Fibroblast of skin of scalp (primary cell): Measurements from ENCODE around the gene CUX1.

Experiments used
- DNase-seq: peaks from one replicate; pipeline ENCODE4 v3.0.0-alpha.2; 2013

CUX1 gene

DNA sequence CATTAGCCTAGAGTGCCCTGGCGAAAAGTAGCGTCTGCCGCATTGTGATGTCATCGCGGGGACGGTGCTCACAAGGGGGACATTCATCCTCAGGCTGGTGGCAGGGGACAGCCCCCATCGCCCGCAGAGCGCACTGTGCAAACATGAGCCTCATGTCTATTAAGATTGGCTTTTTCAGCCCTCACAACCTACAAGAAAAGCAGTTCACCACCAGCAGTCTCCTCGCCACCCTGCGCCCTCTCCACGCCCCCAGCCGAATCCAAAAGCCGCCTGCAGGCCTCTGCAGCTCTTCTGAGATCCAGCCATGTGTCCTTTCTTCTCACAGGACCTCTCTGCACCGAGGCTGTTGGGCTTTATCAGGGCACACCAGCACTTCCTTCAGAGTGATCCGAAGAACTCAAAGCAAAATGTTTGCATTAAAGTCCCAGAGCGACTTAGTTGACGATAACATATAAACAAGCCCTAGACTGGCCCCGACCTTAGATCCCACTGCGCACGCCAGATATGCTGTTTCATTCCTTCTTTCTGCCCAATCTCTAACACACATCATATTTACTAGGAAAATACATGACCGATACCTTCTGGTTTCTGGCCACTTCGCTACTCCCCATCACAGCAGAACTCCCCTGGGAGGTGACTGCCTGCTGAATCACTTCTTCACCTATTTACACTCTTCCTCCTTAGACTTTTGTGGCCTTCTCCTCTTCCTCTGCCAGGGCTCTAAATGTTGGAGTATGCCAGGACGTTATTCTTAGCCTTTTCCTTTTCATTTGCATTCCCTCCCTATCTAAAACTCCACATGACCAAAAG lies 263.2 kb downstream of the CUX1 start:
- no peak for DNase-seq

DNA sequence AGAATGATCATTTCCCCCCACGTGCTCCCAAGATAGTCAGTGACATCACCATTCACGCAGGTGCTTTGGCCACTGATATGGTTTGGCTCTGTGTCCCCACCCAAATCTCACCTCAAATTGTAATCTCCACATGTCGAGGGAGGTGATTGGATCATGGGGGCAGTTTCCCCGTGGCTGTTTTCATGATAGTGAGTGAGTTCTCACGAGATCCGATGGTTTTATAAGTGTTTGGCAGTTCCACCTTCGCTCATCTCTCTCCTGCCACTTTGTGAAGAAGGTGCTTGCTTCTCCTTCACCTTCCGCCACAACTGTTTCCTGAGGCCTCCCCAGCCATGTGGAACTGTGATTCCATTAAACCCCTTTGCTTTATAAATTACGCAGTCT lies 263.8 kb downstream of the CUX1 start:
- no peak for DNase-seq

DNA sequence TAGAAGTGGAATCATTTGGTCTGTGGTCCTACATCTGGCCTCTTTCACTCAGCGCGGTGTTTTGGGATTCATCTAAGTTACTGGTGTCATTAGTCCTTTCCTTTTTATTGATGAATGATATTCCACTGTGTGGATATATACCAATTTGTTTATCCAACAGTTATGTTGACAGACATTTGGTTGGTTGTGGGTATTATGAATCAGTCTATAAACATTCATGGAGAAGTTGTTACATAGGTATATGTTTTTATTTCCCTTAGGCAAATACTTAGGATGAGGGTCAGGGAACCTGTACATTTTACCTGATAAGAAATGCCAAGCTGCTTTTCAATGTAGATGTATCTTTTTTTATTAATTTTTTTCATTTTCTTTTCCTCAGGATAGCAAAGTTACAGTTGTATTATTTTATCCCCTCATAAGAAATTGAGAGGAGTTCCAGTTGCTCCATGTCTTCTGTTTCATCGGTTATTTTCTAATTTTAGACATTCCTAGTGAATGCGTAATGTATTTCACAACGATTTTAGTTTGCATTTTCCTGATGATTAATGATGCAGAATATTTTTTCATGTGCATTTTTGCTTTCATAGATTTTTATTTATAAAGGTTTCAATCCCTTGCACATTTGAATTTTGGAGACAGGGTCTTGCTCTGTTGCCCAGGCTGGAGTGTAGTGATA lies 265.4 kb downstream of the CUX1 start:
- no peak for DNase-seq

DNA sequence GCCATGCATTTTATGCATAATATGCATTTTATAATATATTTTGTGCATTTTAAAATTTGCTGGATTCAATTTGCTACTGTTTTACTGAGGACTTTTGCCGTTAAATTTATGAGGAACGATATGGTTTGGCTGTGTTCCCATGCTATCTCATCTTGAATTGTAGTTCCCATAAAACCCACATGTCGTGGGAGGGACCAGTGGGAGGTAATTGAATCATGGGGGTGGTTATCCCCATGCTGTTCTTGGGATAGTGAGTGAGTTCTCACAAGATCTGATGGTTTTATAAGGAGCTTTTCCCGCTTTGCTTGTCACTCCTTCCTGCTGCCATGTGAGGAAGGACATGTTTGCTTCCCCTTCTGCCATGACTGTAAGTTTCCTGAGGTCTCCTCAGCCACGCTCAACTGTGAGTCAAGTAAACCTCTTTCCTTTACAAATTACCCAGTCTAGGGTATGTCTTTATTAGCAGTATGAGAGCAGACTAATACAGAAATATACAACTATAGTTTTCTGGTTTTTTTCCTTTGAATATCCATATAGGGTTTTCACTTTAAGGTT lies 267.9 kb downstream of the CUX1 start:
- no peak for DNase-seq

DNA sequence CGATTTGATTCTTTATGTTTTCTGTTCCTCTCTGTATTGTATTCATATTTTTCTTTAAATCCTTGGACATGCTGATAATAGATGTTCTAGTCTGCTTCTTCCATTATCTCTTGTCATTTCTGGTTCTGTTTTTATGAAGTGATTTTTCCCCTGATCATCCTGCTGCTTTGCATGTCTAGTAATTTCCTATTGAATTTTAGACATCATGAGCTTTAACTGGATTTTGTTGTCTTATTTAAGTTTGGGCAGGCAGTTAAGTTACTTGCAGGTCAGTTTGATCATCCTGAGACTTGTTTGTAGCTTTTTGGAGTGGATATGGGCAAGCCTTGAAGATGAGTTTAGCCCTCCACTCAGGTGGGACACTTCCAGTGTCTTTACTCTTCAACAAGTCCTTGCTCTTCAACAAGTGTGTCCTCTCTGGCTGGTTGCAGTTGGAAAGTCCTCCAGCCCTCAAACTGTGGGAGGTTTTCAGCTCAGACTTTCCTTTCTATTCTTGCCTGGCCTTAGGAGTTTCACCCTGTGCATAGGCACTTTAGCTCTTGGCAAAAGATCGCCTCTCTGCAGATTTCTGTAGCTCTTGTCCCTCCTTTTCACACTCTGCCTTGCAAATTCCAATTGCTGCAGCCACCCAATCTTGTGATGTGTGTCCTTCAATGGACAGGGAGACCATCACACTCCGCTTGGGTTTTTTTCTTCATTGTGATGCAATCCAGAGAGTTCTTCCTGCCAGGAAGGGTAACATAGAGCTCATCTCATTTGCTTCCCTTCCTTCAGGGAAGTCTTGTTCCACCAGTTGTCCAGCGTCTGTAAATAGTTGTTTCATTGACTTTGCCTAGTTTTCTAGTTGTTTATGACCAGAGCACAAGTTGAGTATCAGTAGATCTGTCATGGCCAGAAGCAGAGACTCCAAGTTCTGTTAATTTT lies 272.0 kb downstream of the CUX1 start:
- DNase-seq, result no peak

DNA sequence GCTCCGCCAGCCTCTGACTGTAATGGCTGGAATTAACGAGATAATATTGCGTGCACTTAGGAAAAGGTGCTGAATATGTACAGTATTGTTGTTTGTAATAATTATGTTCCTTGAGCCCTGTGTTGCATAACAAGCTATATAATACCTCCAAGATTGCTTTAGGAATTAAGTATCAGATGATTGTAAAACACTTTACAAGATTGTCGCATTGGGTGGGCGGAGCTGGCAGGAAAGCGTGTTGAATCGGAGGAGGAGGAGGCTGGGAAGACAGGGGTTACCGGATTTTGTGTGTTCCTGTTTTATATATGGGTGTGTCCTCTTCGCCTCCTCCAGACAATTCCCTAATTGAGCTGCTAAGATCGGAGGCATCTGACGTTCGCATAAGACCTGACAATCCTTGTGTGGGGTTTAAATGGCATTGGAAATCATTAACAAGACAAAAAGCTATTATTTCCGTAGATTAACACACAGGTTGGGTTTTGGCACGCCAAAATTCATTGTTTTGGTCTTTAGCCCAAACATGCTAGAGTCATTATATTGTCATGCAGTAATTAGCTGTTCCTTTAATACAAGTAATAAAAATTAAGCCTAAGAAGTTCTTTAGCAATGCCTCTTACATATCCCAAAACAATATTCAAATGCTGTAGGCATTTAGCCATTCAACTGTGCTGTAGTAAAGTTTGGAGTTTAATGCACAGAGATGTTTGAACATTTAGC lies 276.3 kb downstream of the CUX1 start:
- DNase-seq, result no peak

DNA sequence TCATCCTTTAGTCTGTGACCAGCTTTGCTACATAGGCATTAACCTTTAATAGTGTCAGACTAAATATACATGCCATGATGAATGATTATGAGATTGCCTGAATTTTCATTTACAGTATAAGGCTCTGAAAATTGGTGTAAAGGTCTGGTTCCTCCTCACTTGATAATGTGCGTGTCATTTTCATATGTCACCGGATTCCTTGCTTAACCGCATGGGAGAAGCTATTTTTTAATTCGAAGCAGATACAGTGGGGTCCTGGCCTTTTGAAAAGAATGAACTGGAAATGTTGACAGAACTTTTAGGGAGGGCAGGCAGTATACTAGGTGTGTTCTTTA lies 276.9 kb downstream of the CUX1 start:
- peak; percentile 81 for DNase-seq

DNA sequence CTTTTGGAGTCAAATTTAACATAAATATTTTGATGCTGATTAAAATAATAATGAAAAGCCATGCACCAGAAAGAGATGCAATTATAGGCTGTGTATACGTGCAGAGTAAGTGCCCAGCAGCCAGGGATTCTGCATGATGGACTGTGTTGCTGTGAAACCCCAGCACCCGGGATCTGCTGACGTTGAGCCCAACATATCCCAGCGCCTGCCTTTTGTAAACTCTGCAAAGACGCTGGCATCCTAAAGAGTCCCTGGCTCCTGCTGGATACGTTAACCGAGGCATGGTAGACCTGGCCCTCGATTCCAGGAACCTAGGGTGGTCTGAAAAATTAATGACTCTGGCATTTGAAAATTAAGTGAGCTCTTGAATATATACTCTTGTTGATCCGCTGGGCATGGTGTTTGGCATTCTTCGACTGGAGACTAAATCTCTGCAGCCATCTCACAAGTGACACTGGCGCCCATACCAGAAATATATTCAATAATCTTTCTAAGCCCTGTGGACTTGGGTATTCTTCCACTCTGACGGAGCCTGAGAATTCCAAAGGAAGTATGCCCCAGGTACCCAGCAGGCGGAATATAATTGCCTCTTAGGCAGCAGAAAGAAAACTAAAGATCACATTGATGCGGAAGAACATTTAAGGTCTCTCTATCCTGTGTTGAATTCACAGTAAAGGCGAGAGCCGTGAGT lies 278.0 kb downstream of the CUX1 start:
- DNase-seq, result no peak

DNA sequence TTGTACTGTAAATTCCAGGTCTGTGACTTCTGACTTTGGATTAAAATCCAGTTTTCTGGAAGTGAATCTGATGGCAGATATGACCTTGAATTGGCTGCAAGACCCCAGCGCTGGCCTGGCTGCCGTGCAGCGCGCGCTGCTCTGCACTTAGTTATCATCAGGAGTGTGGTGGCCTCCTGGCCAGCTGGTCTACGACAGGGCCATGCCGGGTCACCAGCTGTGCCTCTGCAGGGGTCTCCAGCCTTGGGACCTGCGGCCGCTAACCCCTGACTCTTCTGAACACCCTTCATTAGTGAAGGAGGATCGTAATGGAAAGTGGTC lies 278.5 kb downstream of the CUX1 start:
- DNase-seq, result no peak

DNA sequence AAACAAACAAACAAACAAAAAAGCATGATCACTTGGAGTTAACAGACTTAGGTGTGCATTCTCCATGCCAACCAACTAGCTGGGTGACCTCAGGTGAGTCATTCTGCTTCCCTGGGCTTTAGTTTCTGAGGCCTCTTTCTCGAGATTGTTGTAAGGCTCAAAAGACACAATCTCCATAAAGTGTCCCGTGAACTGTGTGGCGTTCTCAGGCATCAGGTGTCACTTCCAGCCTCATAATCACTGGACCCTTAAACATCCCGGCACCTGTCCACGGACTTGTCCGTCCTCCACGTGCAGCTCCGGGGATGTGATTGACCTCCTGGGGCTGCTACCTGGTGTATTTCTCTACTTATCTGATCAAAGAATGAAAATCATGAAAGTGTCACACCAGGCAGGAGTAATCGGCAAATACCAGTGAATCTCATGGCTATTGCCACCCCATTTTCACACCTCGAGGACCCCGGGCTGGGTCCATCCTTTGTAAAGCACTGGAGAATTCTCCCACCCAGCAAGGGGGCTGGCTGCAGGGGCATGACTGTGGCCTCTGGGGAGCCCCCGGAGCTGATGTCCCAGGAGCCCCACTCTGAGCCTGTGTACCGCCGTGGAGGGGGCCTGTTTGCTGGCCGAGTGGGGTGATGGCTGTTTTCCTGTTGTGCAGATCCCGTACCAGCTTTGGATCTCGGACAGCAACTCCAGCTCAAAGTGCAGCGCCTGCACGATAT lies 279.4 kb downstream of the CUX1 start:
- DNase-seq, result no peak

DNA sequence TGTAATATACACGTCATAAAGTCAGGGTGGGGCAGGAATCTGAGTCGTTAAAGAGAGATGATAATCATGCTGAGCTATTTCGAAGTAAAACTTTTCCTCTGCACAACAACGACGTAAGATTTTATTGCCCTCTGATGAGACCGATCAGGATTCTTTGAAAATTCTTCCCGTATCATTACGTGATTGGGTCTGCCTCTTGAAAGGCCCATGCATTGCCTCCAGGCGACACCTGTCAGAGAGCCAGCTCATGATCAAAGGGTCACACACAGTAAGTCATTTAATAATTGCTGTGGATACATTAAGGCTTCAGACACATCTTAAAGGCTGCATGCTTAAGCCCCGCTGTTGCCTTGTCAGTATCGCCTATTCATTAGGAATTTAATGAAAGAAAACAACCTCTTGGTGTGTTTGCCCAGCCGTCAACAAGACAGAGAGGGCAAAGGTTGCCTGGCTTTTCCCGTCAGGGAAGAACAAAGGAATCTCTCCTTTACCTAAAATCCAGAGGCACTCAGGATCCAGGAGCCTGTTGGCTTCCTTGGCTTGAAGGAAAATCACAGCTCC lies 280.3 kb downstream of the CUX1 start:
- DNase-seq, result no peak

DNA sequence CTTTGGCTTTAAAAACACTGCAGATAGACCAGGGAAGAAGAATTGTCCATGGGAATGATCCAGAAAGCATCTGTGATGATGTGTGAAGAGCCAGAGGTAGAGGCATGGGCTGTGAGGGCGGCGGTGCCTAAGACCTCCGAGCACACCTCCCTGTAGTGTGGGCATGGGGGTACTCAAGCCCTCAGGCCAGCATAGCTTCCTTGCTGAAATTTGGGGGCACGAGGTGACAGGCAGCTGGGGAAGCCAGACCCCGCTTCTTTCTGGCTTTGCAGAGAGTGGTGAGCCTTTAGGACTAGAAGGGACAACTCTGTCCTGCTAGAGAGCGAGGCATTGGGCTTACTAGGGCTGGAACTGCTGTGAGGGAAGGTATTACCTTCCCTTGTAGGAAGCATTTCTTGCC lies 281.6 kb downstream of the CUX1 start:
- DNase-seq, result no peak

DNA sequence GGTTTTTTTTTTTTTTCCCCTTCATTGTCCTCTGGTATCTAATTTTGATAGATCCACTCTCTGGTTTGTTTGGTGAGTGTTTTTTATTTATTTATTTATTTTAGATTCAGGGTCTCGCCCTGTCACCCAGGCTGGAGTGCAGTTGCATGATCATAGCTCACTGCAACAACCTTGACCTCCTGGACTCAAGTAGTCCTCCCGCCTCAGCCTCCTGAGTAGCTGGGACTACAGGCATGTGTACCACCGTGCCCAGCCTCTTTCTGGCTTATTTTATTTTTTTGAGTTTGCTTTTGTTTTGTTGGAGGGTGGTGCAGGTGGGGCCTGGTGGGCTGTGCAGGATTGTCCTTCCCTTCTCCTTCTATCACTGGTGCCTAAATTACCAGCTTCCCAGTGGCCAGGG lies 282.0 kb downstream of the CUX1 start:
- DNase-seq, result no peak

DNA sequence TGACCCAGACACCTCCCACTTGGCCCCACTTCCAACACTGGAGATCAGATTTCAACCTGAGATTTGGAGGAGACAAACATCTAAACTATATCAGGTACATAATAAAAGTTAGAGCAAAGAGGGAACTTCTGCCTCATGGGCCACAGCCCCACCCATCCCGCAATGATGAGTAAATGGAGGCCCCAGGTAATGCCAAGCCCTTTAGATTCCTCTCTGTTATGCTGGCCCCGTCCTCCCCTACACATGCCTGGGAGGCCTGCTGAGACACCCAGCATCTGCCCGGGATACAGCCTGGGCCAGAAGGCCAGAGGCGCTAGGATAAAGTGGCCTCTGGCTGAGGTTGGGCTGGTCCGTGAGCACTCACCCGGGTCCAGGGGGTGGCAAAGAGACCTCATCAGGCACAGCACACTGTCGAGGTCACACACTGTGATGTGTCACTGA lies 283.7 kb downstream of the CUX1 start:
- DNase-seq, result no peak

DNA sequence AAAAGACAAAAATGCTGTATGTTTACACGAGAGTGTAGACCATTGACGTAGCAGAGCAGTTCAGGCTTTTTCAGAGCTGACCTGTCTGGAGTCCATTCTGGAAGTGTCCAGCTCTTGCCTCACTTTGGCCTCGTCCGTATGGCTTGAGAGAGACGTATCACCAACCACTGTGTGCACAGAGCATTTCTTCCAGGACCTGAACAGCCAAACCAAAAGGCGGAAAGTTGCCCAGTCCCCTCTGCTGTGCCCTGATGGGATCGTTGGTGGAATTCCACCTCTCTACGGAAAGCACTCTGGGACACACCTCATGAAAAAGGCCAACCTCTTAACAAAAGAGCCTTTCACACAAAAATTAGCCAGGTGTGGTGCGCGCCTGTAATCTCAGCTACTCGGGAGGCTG lies 284.5 kb downstream of the CUX1 start:
- DNase-seq, result no peak

DNA sequence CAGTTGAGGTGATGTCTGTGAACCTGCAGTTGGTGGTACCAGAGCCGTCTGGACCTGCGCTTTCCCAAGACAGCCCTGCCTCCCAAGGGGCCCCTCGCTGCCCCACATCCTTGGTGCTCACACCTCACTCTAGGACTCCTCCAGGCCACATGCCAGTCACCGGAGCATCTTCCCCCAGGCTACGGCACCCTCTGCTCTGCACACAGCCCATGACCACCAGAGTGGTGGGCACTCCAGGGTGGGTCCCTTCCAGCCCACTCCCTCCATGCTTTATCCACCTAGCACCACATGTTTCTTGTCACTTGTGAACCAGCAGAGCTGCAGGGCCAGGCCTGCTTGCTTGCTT lies 285.6 kb downstream of the CUX1 start:
- DNase-seq, result no peak

DNA sequence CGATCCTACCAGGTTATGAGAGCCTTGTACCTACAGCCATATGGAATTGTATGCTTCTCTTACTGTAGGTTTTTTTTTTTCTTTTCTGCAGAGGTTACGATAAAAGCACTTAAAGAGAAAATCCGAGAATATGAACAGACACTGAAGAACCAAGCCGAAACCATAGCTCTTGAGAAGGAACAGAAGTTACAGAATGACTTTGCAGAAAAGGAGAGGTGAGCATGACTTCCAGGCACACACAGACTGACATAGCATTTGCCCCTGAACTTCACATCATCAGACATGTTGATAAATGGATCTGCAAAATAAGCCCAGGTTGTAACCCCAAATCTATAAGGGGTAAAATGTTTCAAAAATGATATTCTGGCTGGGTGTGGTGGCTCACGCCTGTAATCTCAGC lies 286.8 kb downstream of the CUX1 start:
- no peak for DNase-seq

DNA sequence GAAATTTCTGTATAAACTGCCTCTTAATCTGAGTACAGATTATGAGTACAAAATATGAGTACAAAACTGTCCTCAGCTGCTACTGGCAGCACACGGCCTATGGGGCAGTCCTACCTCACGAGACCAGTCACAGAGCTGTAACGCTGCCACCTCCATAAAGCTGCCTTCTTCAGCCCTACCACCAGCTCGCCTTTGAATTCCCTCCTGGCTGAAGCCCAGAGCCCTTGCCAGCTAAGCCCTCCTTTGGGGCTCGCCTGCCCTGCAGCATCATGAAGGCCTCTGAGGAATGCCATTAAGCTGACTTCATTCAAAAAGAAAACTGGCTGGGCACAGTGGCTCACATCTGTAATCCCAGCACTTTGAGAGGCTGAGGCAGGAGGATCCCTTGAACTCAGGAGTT lies 289.2 kb downstream of the CUX1 start:
- no peak for DNase-seq

DNA sequence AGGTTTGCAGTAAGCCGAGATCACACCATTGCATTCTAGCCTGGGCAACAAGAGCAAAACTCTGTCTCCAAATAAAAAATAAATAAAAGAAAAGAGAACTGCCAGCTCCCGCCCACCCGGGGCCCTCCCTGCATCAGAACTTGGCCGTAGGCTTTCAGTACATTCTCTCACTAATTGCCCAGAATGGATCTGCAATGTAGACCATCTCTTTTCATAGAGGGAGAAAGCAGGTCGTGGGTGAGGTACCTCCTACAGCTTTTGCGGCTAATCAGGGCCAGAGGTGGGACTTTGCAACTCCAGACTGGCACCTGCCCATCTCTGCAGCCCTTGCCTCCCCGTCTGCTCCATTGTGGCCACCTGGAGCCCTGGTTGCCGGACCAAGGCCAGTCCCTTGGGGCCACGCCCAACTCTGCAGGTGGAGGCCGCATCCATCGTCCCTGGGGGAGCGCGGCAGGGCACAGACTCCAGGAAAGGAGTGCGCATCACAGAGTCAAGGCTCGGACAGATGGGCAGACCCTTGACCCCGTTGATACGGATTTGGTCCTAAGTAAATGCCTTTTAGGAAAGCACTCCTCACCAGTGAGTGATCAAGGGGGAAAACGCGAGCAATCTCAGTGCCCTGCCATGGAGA lies 290.2 kb downstream of the CUX1 start:
- no peak for DNase-seq
